ENCODE data around the gene CYP27B1.

The CYP27B1 gene

DNA sequence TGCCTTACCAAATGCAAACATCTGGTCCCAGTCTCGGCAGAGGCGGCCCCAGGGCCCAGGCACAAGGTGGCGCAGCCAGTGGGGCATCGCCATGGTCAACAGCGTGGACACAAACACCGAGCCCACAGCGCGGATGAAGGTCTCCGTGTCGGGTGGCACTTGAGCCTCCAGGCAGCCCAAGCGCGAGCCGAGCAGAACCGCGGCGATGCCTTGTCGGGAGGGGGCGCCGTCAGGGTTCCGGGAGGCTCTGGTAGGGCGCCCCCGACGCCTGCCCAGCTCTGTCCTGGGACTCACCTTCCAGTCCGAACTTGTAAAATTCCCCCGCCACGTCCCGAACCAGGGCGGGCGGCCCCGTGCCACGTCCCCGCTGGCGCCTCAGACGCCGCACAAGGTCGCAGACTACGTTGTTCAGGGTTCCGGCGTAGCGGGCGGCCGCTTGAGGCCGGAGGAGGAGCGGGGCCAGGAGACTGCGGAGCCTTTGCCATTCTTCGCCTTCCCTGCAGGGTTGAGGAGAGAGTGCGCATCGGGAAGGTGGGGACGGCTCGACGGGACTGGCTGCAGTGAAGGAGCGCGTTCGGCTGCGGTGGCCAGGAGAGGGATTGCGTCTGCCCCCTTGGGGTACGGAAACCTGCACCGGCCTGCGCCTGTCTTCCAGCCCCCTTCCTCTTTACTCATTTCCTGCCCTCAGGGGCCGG lies 1.7 kb downstream of the CYP27B1 start:
- peak; percentile 66 for DNase-seq

DNA sequence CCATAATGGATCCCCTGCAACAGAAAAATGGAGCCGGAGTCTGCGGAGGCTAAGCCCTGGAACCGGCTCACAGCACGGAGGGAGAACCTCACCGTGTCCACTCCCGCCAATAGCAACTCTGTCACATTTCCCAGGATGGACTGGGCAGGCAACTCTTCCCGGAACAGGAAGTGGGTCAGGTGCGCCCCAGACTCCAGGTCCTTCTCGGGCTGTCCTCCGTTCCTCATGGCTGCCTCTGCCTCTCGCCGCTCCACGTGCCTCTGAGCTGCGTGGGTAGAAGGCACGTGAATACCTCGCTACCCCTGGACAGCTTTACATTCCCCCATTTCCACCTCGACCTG lies 2.2 kb downstream of the CYP27B1 start:
- no peak for DNase-seq

DNA sequence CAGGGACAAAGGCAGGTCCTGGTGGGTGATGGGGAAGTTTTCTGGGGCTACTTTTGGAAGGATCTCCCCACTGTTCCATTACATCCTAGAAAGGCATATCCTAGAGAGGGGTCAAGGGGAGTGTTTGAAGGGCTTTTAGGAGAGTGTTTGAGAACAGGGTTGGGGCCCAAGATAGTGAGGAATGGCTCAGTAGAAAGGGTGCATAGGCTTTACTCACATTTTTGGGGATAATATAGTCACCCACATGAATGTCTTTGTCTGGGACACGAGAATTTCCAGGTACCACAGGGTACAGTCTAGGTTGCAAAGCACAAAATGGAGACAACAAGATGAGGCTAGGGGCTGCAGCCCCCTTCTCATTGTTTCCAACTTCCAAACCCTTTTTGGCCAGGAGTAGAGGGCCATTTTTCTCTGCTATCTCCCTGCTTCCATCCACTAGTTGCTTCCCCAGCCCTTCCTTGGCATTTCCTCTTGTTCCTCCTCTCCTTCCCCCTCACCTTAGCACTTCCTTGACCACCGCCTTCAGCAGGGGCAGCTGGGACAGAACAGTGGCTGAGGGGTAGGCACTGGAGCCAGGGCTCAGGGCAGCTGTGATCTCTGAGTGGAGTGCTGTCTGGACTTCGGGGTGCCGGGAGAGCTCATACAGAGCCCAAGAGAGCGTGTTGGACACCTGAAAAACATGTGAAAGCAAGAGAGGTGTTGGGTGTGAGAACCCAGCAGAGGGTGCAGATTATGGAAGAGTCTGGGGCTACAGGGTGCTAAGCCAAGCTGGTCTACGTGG lies 2.8 kb downstream of the CYP27B1 start:
- DNase-seq: no peak

DNA sequence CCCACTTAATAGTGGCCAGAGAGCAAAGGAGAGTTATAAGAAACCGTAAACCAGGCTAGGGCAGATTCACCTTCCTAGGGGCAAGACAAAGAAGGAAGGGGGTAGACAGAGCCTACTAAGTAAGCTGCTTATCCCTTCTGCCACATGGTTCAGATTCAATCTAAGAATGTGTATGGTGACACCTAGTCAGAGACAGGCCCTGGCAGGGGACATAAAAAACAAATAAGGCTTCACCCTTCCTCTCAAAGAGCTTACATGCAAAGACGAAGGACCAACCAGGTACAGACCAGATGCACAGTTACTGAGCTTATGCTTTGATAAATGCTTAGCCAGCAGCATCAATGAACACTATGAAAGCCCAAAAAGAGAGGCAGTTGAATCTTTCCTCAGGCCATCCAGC lies 4.4 kb downstream of the CYP27B1 start:
- no peak for DNase-seq

DNA sequence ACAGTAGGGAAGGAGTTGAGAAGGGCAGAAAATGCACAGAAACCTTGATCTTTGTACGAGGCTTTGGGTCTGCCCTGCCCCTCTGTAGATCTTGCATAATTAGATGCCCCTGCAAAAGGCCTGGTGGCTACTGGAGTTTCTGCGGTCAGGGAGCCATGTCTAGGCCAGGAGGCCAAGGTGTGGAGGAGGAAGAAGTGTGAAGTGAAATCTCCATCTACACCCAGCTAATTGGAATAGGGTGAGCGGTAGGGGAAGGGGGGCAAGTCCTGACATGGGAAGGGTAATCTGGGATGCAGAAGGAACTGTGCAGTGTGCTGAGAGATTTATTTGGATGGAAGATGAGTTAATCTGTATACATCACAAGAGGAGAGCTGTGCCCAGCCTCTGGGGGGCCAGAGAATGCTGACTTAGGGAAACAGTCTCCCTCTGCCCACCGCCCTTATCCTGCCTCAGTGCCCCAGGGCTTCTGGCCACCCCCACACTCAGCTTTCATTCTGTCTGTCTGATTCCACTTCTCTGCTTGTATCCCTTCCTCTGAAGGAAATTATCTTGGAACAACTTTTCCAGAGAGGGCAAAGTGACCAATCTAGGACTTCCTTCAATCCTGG lies 5.4 kb downstream of the CYP27B1 start:
- DNase-seq: no peak

DNA sequence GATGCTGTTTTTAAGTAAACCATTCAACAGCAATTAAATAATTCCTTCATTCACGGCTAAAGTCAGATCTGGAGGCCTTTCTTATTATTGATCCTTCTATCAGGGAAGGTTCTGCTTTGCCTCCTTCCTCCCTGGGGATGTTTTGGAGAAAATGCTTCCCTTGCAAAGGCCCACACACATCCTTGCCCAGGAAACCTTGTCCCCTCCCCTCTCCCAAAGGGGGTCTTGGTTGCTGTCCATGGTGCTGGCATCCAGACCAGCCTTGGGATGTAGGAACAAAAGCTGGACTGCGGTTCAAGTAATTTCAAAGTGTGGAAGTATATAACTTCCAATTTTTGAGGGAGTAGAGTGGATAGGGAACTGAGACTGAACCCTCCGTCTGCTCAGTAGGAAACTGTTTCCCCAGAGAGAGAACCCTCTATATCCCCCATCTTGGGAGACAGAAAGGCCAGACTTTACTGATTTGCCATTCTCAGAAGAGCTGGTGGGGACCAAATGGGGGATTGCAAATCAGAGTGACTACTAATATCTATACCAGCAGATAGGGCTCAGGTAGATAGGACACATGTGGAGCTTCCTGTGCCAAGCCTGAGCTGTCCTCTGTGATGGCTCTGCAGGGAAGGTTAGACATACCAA lies 6.4 kb downstream of the CYP27B1 start:
- no peak for DNase-seq

DNA sequence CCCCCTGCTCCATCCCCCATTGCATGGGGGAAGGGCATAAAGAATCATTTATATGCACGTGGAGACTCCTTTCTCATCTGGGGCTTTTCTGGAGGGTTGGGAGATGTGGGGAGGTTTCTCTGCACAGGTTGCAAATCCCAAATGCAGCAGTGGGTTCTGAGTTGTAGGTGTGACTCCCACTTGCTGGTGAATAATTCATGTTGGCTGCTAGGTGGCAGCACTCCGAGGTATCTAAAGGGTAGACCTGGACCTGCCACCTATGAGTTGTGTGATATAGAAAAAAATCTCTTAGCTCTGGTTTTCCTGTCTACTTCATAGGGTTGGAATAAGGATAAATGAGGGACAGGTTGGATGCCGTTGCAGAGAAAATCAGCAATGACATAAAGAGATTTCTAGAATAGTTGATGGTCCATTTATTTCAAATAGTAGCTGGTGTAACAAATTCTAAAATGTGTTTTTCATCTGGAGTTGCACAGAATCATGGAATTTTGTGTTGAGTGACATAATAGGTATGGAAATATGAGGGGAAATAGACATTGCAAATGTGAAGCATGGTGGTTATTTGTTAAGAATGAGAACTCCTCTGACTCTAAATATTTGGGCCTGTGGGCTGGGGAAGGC lies 7.4 kb downstream of the CYP27B1 start:
- DNase-seq: peak; percentile 74

DNA sequence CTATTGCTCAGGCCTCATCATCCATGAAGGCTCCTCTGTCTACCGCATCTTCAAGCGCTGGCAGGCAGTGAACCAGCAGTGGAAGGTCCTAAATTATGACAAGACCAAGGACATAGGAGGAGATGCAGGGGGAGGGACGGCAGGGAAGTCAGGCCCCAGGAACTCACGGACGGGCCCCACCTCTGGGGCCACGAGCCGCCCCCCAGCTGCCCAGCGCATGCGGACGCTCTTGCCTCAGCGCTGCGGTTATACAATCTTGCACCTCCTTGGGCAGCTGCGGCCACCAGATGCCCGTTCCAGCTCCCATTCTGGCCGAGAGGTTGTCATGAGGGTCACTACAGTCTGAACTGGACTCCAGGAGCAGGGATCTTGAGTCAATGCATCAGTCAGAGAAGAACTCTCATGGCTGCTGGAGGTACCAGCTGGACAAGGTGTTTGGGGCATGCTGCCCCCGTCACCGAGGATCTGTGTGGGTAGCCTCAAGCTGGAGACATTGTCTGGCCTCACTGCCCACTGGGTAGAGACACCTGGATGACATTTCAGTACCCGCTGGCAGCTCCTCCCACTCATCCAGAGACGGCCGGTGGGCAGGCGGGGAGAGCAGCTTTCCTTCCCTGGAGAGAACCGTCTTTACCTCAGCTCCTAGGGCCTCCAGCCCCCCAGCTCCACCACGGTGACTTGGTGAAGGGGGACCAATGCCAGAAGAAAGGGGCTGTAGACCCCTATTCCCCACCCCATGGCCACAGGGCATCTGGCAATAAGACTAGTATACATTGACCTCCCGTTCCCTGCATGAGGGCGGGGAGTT lies 8.1 kb downstream of the CYP27B1 start:
- no peak for DNase-seq

DNA sequence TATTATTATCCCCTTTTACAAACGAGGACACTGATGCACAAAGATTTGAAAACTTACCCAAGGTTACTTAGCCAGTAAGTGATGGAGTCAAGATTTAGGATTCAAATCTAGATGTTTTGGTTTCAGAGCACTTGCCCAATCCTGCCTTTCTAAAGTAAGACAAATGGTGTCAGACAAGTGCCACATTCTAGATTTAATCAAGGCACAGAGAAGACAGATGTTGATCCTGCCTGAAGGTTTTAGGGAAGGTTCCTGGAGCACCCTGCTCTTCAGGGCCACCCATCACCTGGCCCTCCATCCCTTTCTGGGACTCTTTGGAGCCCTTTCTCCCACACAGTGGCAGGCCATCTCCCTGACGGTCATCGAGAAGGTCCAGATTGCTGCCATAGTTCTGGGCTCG lies 9.1 kb downstream of the CYP27B1 start:
- no peak for DNase-seq

DNA sequence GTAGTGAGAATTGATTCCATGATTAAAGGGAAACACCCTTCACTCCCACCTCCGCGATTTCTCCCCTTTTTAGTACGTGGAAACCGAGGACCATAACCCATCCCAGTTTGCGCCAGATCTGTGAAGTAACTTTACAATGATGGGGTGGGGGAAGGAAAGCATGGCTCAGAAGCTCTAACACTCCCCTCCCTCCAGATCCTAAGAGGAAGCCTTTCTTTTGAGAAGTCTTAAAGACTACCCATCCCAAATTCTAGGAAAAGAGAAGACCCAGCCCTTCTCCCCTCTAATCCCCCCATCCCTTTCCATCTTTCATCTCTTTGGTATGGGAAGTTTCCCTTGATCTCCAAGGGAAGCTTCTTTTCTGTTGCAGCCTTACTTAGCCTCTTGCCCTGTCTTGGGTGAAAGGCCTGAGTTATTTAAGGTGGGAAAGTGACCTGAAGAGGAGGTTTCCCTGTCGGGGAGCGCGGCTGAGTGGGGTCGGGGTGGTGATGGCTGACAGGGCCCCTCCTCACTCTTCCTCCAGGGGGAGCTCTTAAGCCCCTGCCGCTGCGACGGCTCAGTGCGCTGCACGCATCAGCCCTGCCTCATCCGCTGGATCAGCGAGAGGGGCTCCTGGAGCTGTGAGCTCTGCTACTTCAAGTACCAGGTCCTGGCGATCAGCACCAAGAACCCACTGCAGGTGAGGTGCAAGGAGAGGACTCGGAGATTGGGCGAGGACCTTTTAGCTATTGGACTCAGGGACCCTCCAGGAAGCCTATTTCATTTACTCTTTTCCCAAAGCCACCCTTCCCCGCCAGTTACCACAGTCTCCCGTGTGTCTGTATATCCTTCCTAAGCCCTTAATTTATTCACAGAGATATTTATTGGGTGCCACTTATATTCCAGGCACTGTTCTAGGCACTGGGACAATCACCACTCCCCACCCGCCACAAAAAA lies 10.2 kb downstream of the CYP27B1 start:
- peak; percentile 87 for DNase-seq

DNA sequence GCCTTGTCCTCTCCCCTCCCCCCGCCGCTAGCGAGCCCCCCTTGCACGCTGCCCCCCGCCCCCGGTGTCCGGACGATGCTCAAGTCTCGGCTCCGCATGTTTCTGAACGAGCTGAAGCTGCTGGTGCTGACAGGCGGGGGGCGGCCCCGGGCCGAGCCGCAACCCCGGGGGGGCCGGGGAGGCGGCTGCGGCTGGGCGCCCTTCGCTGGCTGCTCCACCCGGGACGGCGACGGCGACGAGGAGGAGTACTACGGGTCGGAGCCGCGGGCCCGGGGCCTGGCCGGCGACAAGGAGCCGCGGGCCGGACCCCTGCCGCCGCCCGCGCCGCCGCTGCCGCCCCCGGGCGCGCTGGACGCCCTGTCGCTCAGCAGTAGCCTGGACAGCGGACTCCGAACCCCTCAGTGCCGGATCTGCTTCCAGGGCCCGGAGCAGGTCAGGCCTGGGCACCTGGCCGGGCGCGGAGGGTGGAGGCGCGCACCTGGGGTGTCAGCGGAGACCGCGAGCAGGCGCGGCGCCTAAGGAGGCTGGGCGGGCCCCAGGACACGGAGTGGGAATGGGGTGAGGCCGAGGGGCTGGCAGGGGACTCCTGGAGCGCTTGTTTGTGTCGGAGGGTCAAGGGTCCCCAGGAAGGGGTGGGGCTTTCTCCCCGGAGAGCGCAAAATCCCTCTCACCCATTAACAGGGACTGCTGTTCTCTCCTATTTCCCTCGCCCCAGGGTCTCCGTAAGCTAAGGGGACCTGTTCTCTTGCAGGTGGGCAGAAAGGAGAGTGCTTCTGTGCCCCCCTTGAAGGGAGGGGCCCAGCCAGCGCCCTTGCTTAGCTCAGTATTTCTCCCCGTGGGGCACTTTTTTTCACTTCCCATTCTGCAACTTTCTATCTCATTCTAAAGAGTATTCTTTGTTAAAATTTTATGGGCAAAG lies 11.2 kb downstream of the CYP27B1 start:
- peak; percentile 36 for DNase-seq

DNA sequence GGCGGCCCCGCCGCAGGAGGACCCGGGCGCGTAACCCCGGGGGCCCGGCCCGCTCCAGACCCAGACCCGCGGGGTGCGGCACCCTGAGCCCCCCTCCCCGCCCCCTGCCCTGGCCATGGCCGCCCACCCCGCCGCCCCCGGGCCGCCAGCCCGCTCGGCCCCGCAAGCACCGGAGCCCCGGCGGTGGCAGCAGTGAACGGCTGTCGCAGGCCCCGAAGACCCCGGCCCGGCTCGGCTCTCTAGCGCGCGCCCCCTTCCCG lies 11.8 kb downstream of the CYP27B1 start:
- no peak for DNase-seq

DNA sequence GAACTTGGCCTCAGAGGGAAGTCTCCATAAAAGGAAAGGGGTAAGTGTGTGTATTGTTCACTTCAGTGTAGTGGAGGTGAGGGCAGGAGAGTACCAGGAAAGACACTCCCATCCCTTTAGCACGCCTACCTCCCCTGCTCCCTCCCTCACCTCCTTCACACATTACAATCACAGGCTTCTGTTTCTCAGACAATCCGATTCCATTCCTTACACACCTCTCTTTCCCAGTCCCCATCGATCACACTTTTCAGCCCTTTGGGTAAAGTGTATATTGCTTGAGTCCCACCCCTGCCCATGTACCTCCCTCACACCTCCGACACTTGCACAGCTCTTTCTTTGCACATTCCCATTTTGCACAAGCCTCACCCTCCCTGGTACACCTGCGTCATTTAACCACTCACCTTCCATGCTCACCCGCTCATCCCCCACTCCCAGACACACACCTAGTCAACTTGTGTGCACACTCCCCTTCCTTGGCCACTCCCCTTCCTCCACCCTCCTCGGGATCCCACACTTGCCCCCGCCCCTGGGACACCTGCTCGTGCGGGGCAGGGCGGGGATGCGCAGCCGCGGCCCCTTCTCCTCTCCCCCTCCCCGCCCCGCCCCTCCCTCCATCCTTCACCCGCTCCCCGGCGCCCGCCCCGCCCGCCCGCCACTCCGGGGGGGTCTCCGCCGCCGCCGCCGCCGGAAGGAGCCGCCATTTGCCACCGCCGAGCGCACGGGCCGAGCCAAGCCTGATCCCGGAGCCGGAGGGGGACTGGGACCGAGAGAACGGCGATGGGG lies 12.3 kb downstream of the CYP27B1 start, which contains the start of gene MARCHF9:
TSS of gene MARCHF9 (plus strand) at position 693 of the 783 bp plus-strand sequence. CDS start 426 bp downstream, outside the sequence.
- DNase-seq: peak; percentile 74

DNA sequence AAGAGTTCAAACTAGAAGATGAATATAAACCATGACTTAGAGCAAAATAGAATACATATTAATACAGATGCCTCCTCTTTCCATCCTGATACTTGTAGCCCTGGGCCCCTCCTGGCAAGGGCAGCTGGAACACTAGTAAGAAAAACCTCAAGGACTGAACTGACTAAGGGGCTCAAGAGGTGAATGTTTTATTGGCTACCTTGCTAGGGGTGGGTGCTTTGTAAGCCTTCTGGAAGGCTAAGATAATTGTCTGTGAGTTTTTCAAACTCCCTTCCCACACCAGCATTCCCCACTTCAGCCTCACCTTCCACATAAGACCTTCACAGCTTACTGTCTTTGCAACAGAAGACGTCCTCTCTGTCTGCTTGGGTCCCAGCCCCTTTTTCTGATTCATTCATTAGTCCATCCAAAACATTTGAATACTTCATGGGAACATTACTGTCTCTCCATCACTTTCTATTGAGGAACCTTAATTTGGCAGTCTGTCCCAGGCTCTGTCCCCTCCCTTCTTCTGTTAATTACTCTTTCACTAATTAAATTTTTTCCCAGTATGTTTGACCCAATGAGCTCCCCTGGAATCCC lies 13.0 kb downstream of the CYP27B1 start:
- DNase-seq: peak; percentile 66

DNA sequence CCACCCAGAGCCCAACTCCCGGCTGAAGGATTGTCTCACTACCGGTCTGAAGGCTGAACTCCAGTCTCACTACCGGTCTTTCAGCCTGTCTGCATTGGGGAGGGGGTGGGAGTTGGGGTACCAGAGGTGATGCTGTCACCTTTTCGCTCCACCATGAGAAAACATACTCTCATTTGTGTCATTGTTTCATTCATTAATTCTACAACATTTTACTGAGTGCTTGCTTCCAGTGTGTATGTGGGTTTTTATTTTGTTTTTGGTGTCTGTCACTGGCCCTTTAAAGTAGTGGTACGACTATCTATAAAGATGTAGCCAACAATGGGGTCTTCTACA lies 14.2 kb downstream of the CYP27B1 start:
- no peak for DNase-seq

DNA sequence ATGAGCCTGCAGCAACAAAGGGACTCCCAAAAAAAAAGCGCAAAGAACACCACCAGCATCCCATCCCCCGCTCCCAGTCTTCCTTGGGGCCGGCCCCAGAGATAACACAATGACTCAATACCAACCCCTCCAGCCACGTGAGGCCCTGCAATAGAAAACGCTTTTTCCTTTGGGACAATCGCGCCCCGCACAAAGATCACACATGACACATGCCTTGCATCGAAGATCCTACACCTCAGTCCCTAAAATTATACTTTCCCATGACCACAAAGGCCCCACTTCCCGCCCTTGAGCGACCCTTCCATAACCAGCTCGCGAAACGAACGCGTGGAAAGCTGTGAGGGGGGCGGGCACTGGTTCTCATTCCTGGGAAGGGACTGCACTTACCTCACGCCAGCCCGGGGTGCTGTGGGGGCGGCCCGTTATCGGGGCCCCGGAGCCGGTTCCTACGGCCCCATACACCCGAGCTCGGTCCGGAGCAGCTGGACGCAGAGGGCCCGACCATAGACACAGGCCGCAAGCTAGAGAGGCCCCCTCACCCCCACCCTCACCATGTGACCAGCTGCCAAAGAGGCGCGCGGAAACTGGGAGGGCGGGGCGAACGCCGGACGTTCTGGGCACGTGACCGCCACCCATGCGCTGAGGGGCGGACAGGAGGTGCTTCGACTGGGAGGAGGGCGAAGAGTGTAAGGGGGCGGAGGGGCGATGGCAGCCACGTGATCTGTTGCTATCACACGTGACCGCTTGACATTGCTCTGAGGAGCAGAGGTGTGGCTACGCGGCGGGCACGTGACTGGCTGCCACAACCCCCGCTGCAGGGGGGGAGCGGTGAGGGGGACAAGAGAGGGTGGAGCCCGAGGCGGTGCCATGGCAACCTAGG lies 14.8 kb downstream of the CYP27B1 start, which contains the start of gene CDK4:
TSS of gene CDK4 (minus strand) at position 523 of the 880 bp plus-strand sequence. CDS start 593 bp downstream, outside the sequence.
- peak; percentile 100 for DNase-seq

DNA sequence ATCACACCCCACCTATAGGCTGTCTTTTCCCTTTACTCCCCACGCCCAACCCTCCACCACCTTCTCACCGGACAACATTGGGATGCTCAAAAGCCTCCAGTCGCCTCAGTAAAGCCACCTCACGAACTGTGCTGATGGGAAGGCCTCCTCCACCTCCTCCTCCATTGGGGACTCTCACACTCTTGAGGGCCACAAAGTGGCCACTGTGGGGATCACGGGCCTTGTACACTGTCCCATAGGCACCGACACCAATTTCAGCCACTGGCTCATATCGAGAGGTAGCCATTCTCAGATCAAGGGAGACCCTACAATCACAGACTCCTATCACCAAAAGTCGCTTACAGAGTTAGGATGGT lies 15.5 kb downstream of the CYP27B1 start:
- DNase-seq: no peak
